HG03196 (cell line): ENCODE data around the gene ARHGAP1.

Source experiments
- ATAC-seq: cut with Tn5 transposase; IDR thresholded peaks from one replicate; pipeline ENCODE4 v1.9.1; 2021; ENCODE audit not compliant: unreplicated experiment

ARHGAP1 gene

GRCh38 chr11:46643986-46644385 is 56.4 kb downstream of the ARHGAP1 start:
- no peak for ATAC-seq

GRCh38 chr11:46643531-46643930 is 56.9 kb downstream of the ARHGAP1 start:
- ATAC-seq = no peak

GRCh38 chr11:46642627-46643335 is 57.6 kb downstream of the ARHGAP1 start:
- ATAC-seq = no peak

- ATAC-seq = no peak
Observed at GRCh38 chr11:46641639-46642038, 58.8 kb downstream of the ARHGAP1 start.

GRCh38 chr11:46640036-46640788 is 60.2 kb downstream of the ARHGAP1 start:
- ATAC-seq = no peak

- no peak for ATAC-seq
Observed at GRCh38 chr11:46639197-46639839, 61.1 kb downstream of the ARHGAP1 start.

GRCh38 chr11:46637546-46637945 is 62.9 kb downstream of the ARHGAP1 start:
- ATAC-seq = no peak

- ATAC-seq = no peak
Observed at GRCh38 chr11:46635557-46636139, 64.8 kb downstream of the ARHGAP1 start.

- ATAC-seq = no peak
Observed at GRCh38 chr11:46633291-46634217, 66.9 kb downstream of the ARHGAP1 start.

- ATAC-seq = no peak
Observed at GRCh38 chr11:46632502-46632901, 67.9 kb downstream of the ARHGAP1 start.

- no peak for ATAC-seq
Observed at GRCh38 chr11:46631676-46632075, 68.7 kb downstream of the ARHGAP1 start.

- ATAC-seq = no peak
Observed at GRCh38 chr11:46630237-46630636, 70.2 kb downstream of the ARHGAP1 start.

- ATAC-seq = no peak
Observed at GRCh38 chr11:46628961-46629360, 71.5 kb downstream of the ARHGAP1 start.
